K562 (cell line): ENCODE measurements around the gene TFB2M. TPM values are rescaled to one million over a fixed set of nuclear protein-coding genes. Genes with fewer than 3 reads are reported as not detected.

Experiments
- ADNP ChIP-seq: fragments of 200-800 bp; sonication (Bioruptor generic); IDR thresholded peaks from 2 replicates; pipeline ENCODE4 v1.6.1; 2016; ENCODE audit warnings: missing genetic modification characterization, missing compliant biosample characterization
- CEBPG ChIP-seq, 3 experiments: fragments of 200-800 bp in 1 of 3; sonication (Bioruptor generic) in 1 of 3; sonication (generic) in 1 of 3; formaldehyde crosslinking in 1 of 3; IDR thresholded peaks in 2 of 3; conservative IDR thresholded peaks in 1 of 3; 2 replicates each; pipeline versions ENCODE4 v1.6.1 to v1.8.0; 2016 to 2022; ENCODE audit warnings: missing compliant biosample characterization in 2 of 3, missing genetic modification characterization in 2 of 3, mild to moderate bottlenecking in 1 of 3, missing genetic modification reagents in 1 of 3
- HOMEZ ChIP-seq: fragments of 250-450 bp; sonication (Bioruptor Pico); IDR thresholded peaks from 2 replicates; pipeline ENCODE4 v1.4.0; 2020; ENCODE audit warnings: mild to moderate bottlenecking, moderate library complexity
- NFE2L1 ChIP-seq: fragments of 450-650 bp; IDR thresholded peaks from 2 replicates; pipeline ENCODE4 v1.6.1; 2016; ENCODE audit warnings: missing genetic modification characterization, low read depth, mild to moderate bottlenecking, missing compliant biosample characterization, moderate library complexity, borderline replicate concordance
- PCBP1 ChIP-seq: fragments of 200-400 bp; formaldehyde crosslinking; IDR thresholded peaks from 2 replicates; pipeline ENCODE4 v1.6.1; 2018; ENCODE audit warnings: mild to moderate bottlenecking, low read depth, low read length; ENCODE audit not compliant: poor library complexity, severe bottlenecking
- POLR2B ChIP-seq: fragments of 450-650 bp; IDR thresholded peaks from 2 replicates; pipeline ENCODE4 v1.6.1; 2018; ENCODE audit warnings: low read depth; ENCODE audit not compliant: partially characterized antibody
- RFX5 ChIP-seq: IDR thresholded peaks from 2 replicates; pipeline ENCODE4 v1.6.1; 2011; ENCODE audit warnings: low read depth, mild to moderate bottlenecking, improper control_type of control experiment, low read length
- ZNF133 ChIP-seq: fragments of 250-450 bp; sonication (Bioruptor Pico); IDR thresholded peaks from 2 replicates; pipeline ENCODE4 v1.4.0; 2020; ENCODE audit warnings: mild to moderate bottlenecking
- ZNF239 ChIP-seq: fragments of 250-450 bp; sonication (Bioruptor Pico); IDR thresholded peaks from 2 replicates; pipeline ENCODE4 v1.4.0; 2020; ENCODE audit warnings: mild to moderate bottlenecking
- ZNF24 ChIP-seq: fragments of 450-650 bp; IDR thresholded peaks from 2 replicates; pipeline ENCODE4 v1.6.1; 2016
- ZNF311 ChIP-seq: fragments of 250-450 bp; sonication (Bioruptor Pico); IDR thresholded peaks from 2 replicates; pipeline ENCODE4 v1.4.0; 2020; ENCODE audit warnings: mild to moderate bottlenecking, moderate library complexity
- ZNF639 ChIP-seq, 2 experiments: fragments of 200-800 bp in 1 of 2; sonication (Bioruptor generic) in 1 of 2; sonication (generic) in 1 of 2; formaldehyde crosslinking in 1 of 2; IDR thresholded peaks in 1 of 2; conservative IDR thresholded peaks in 1 of 2; 2 replicates each; pipeline versions ENCODE4 v1.5.0 to v1.6.1; 2016 to 2020; ENCODE audit warnings: missing compliant biosample characterization in 1 of 2, missing genetic modification characterization in 1 of 2, missing genetic modification reagents in 1 of 2
- ZNF696 ChIP-seq: fragments of 250-450 bp; sonication (Bioruptor Pico); conservative IDR thresholded peaks from 2 replicates; pipeline ENCODE4 v1.4.0; 2020; ENCODE audit warnings: mild to moderate bottlenecking, moderate library complexity
- polyA plus RNA-seq, 8 experiments: library from polyadenylated mRNA; depleted of rRNA in 4 of 8; stranded (reverse) in 5 of 8; unstranded in 3 of 8; fragments of >200 nt; fragmentation: Nextera tagmentation in 2 of 8; fragmentation: Illumina TruSeq in 1 of 8; extraction: Ambion mirVana in 2 of 8; extraction: Trizol in 1 of 8; gene quantifications; 2 replicates each; pipeline versions ENCODE4 v1.2.1 to v1.2.3, GENCODE V29; 2011 to 2014; ENCODE audit warnings: inconsistent platforms in 1 of 8, missing spikeins in 1 of 8
- total RNA-seq, 7 experiments: library from RNA; depleted of rRNA in 6 of 7; stranded (reverse); fragments of >200 nt in 6 of 7; fragmentation: Illumina TruSeq in 2 of 7; extraction: Trizol in 2 of 7; gene quantifications; 2 replicates each; pipeline versions ENCODE4 v1.2.1 to v1.2.3, GENCODE V29; 2011 to 2021; ENCODE audit warnings: low replicate concordance in 1 of 7
- TF ChIP-seq, protein P1 (sequence below): fragments of 200-800 bp; sonication (Bioruptor generic); IDR thresholded peaks from 2 replicates; pipeline ENCODE4 v1.6.1; 2017; ENCODE audit warnings: missing genetic modification characterization, missing compliant biosample characterization
- TF ChIP-seq, protein P2 (sequence below): fragments of 450-650 bp; formaldehyde crosslinking; IDR thresholded peaks from 2 replicates; pipeline ENCODE4 v1.4.0; 2020; ENCODE audit warnings: mild to moderate bottlenecking, moderate library complexity
- TF ChIP-seq, protein P3 (sequence below): sonication (generic); formaldehyde crosslinking; IDR thresholded peaks from 2 replicates; pipeline ENCODE4 v1.8.0; 2022; ENCODE audit warnings: mild to moderate bottlenecking, low read depth, missing genetic modification reagents
- TF ChIP-seq, protein P4 (sequence below): sonication (generic); formaldehyde crosslinking; IDR thresholded peaks from 2 replicates; pipeline ENCODE4 v1.8.0; 2022; ENCODE audit warnings: mild to moderate bottlenecking, missing genetic modification reagents

The TFB2M gene
- total and polyA plus RNA-seq, 9 of the 15 experiments (the other 6 are each of a cell fraction or from before 2014, with no cell fraction given) = 55.1 to 162 (median 70.6) TPM

GRCh38 chr1:246566128-246566812, at the start of gene TFB2M, which contains the start of gene CNST (continued):
- TF ChIP-seq, protein P1, sequence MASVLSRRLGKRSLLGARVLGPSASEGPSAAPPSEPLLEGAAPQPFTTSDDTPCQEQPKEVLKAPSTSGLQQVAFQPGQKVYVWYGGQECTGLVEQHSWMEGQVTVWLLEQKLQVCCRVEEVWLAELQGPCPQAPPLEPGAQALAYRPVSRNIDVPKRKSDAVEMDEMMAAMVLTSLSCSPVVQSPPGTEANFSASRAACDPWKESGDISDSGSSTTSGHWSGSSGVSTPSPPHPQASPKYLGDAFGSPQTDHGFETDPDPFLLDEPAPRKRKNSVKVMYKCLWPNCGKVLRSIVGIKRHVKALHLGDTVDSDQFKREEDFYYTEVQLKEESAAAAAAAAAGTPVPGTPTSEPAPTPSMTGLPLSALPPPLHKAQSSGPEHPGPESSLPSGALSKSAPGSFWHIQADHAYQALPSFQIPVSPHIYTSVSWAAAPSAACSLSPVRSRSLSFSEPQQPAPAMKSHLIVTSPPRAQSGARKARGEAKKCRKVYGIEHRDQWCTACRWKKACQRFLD (CRISPR knock-in tag) = no peak; the same call in 1 of the 2 replicates
- TF ChIP-seq ZNF639 (CRISPR knock-in tag; conservative IDR thresholded peaks at IDR 0.05 in 1 of 2, IDR thresholded peaks at IDR 0.05 in 1 of 2) = peak in 1 of 2 experiments; percentile 94; a peak in 2 of 4 replicates
- TF ChIP-seq ZNF239 (CRISPR knock-in tag) = no peak
- TF ChIP-seq, protein P2, sequence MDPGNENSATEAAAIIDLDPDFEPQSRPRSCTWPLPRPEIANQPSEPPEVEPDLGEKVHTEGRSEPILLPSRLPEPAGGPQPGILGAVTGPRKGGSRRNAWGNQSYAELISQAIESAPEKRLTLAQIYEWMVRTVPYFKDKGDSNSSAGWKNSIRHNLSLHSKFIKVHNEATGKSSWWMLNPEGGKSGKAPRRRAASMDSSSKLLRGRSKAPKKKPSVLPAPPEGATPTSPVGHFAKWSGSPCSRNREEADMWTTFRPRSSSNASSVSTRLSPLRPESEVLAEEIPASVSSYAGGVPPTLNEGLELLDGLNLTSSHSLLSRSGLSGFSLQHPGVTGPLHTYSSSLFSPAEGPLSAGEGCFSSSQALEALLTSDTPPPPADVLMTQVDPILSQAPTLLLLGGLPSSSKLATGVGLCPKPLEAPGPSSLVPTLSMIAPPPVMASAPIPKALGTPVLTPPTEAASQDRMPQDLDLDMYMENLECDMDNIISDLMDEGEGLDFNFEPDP (CRISPR knock-in tag) = no peak
- no peak for TF ChIP-seq PCBP1
- TF ChIP-seq ZNF133 (CRISPR knock-in tag) = no peak
- no peak for TF ChIP-seq ADNP (tag)
- no peak for TF ChIP-seq ZNF696 (CRISPR knock-in tag)
- no peak for TF ChIP-seq HOMEZ
- TF ChIP-seq ZNF311 = no peak
- TF ChIP-seq, protein P3, sequence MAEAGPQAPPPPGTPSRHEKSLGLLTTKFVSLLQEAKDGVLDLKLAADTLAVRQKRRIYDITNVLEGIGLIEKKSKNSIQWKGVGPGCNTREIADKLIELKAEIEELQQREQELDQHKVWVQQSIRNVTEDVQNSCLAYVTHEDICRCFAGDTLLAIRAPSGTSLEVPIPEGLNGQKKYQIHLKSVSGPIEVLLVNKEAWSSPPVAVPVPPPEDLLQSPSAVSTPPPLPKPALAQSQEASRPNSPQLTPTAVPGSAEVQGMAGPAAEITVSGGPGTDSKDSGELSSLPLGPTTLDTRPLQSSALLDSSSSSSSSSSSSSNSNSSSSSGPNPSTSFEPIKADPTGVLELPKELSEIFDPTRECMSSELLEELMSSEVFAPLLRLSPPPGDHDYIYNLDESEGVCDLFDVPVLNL (CRISPR knock-in tag) = peak; percentile 73
- no peak for TF ChIP-seq NFE2L1 (tag)
- TF ChIP-seq RFX5 = no peak
- no peak for TF ChIP-seq CEBPG (CRISPR knock-in tag; IDR thresholded peaks at IDR 0.05)
- TF ChIP-seq CEBPG (tag; conservative IDR thresholded peaks at IDR 0.05 in 1 of 2, IDR thresholded peaks at IDR 0.05 in 1 of 2) = no peak
- no peak; the same call in 1 of the 2 replicates for TF ChIP-seq ZNF24
- TF ChIP-seq POLR2B = peak; percentile 60
- TF ChIP-seq, protein P4, sequence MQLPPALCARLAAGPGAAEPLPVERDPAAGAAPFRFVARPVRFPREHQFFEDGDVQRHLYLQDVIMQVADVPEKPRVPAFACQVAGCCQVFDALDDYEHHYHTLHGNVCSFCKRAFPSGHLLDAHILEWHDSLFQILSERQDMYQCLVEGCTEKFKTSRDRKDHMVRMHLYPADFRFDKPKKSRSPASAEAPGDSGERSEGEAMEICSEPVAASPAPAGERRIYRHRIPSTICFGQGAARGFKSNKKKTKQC (CRISPR knock-in tag) = peak; percentile 91; the same call in 1 of the 2 replicates
